ENCODE measurements around the gene ADH5.

DNA sequence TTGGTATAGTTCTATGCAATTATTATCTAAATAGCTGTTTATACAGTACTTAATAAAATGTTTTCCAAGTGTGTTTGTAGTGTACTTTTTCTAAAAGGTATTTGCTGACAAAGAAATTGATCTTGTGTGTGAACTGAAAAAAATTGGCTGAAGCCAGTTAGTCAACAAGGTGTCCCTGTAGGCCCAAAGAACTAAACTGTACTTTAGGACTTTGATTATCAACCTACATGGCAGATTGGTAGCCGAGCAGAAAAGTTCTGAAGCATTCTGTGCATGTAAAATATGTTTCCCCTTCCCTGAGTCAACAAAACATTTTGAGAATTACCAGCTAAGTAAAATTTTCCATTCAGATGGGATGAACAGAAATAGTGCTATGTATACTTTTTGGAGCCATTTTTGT lies 21.0 kb downstream of the ADH5 start:
- TF ChIP-seq CTCF (IDR thresholded peaks at IDR 0.05; ENCODE audit: insufficient read depth, low read length) (no peak), POLR2AphosphoS5 (IDR thresholded peaks at IDR 0.05; ENCODE audit: low read depth) (no peak), GABPA (IDR thresholded peaks at IDR 0.05; ENCODE audit: low read depth) (no peak), SPI1 (IDR thresholded peaks at IDR 0.05; ENCODE audit: borderline replicate concordance, low read depth) (no peak)
- TF ChIP-seq, protein P1, sequence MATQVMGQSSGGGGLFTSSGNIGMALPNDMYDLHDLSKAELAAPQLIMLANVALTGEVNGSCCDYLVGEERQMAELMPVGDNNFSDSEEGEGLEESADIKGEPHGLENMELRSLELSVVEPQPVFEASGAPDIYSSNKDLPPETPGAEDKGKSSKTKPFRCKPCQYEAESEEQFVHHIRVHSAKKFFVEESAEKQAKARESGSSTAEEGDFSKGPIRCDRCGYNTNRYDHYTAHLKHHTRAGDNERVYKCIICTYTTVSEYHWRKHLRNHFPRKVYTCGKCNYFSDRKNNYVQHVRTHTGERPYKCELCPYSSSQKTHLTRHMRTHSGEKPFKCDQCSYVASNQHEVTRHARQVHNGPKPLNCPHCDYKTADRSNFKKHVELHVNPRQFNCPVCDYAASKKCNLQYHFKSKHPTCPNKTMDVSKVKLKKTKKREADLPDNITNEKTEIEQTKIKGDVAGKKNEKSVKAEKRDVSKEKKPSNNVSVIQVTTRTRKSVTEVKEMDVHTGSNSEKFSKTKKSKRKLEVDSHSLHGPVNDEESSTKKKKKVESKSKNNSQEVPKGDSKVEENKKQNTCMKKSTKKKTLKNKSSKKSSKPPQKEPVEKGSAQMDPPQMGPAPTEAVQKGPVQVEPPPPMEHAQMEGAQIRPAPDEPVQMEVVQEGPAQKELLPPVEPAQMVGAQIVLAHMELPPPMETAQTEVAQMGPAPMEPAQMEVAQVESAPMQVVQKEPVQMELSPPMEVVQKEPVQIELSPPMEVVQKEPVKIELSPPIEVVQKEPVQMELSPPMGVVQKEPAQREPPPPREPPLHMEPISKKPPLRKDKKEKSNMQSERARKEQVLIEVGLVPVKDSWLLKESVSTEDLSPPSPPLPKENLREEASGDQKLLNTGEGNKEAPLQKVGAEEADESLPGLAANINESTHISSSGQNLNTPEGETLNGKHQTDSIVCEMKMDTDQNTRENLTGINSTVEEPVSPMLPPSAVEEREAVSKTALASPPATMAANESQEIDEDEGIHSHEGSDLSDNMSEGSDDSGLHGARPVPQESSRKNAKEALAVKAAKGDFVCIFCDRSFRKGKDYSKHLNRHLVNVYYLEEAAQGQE (IDR thresholded peaks at IDR 0.05; ENCODE audit: insufficient replicate concordance, low read depth), result no peak
